Limb (tissue), 2 donors: Measurements from ENCODE around the gene CAPSL.
"Not testable (repeated sequence)": the region's sequence is repeated elsewhere in the genome, so short reads cannot be mapped to it uniquely, and the experiment has no call there.

ENCODE experiments used
- DNase-seq, 2 donors: peaks; one replicate each; pipeline ENCODE4 v3.0.0-alpha.2; 2016; ENCODE audit errors: extremely low spot score in 2 of 2

Gene CAPSL

DNA sequence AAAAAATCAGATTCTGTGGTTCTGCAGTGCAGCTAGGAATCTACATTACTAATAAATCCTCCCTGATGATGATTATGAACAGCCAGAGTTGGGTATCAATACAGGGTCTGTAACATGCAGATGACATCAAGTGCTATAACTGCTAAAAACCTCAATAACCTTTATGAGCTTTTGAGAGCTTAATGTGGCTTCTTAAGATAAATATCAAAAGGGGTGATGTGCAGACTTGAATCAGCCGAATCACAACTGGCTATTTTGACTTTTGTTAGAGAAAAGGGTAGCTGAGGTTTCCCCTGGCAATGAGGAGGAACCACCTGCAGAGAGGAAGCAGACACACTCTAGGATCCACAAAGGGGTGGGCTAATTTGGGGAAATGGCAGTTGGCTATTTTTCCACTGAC, 30.2 kb downstream of the CAPSL start:
- no peak for DNase-seq

DNA sequence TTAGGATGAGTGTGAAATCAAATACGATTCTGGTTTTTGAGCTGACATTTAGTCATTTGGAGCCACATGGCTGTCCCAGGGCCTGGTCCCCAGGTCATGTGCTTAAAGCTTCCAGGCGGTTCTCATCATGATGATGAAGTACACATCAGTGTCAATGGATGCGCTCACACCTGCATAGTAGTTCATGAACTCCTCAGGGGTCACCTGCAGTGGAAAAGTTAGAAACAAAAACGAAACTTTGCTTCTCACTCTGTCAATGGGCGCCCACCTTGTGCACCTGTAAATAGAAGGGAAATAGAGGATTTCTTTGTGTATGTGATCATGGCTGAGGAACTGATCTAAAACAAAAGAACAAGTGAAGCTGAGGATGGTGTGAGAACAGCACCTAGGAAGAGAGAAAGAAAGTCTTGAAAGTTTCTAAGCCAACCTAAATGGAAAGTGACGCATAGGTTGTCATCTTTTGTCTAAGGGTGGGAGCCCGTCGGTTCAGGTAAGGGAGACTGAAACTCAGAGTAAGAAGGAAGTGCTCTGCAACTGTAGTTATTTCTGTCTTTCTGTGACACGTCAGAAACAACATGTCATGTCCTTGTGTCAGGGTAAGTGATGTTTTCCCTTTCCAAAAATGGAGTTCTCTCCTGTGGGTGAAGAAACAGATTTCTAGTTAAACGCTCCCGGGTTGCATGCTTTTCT, 33.8 kb downstream of the CAPSL start:
- DNase-seq, result no peak

DNA sequence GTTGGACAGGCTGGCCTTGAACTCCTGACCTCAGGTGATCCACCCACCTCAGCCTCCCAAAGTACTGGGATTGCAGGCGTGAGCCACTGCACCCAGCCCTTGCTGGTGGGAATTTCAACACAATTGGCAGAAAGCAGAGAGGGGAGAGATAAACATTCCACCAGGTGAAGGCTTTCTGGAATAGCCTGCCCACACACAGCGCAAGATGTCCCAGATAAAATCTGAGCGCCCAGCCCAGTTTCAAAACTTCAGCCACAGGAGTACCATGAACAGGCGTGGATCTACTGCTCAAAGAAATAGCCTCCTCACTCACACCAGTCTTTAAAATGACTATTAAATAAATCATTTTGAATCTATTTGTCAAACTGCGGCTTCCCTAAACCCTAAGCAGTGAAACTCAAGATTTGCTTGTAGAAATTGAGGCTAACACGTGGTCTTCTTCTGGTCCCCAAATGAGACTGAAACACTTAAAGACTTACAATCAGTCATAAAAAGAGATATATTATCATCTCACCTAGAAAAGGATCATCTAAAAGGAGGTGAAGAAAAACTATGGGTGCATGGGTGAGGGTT, 34.7 kb downstream of the CAPSL start:
- no peak for DNase-seq

DNA sequence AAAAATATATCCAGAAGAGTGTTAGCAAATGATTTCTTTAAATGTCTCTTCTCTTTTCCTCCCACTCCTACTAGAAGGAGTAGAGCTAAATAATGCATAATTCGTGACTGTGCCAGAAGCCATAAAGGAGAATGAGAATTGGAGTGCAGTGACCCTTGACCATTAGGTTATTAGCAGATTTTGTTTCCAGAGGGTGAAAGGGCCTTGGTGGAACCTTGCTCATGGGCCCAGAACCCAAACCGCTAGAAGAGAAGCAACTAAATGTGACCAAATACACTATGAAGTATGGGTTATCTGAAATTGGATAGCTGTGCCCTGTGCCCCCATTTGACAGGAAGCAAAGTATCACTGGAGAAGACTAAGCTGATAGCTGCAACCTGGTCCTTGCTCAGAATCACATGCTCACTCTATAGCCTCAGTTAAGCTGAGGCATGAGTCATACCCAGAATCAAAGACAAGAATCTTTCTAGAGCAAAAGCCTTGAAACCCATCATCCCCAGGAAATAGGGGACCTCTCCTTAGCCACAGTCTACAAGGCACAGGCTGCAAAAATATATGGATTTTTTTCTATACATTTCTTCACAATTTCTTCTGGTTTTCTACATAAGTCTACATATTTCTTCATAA, 36.3 kb downstream of the CAPSL start:
- DNase-seq, result no peak

DNA sequence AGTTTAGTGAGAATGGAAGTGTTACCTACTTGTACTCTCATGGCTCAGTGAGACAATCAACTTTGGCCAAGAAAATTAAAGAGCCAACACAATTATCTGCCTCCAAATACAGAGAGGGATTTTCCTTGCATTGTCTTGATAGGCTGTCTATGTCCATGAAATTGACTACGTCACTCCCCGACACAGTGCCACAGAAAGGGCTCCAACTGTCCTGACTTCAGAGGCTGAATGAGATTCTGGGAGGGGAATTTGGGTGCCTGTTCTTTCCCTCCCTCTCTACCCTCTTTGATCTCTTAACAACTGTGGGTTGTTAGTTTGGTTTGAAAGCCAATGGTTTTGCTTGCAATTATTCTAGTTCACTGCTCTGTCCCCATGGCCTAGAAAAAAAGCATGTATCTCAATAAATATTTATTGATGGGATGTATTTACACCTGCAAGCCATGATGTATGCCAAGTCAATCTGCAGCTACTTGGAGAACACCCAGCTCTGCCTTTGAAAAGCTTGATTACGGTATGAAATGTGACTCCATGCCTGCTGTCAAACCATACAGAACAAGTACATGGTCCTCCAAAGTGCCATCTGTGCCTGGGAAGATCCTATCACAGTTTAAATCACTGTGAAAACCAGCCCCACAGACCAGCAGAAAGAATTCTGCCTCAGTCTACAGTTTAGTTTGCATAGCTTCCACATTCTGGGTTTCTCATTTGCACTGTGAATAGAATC, 37.3 kb downstream of the CAPSL start:
- DNase-seq, result no peak

DNA sequence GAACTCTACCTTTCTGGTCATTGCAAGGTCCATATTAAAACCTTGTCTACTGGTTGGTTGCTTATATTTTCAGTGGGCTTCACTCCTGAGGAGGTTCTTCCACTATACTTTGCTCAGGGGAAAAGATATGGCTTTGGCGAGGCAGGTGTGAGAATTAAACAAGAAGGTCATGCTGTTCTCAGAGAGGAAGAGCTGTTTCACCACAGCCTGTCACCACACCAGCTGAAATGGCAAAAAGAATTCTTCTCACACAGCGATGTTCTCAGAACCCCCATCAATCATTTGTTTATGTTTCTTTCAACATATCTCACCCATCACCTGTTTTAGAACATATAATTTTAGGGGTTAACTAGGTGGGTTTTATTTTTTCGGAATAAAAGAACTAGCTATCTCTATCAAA, 38.6 kb downstream of the CAPSL start:
- DNase-seq, result no peak

DNA sequence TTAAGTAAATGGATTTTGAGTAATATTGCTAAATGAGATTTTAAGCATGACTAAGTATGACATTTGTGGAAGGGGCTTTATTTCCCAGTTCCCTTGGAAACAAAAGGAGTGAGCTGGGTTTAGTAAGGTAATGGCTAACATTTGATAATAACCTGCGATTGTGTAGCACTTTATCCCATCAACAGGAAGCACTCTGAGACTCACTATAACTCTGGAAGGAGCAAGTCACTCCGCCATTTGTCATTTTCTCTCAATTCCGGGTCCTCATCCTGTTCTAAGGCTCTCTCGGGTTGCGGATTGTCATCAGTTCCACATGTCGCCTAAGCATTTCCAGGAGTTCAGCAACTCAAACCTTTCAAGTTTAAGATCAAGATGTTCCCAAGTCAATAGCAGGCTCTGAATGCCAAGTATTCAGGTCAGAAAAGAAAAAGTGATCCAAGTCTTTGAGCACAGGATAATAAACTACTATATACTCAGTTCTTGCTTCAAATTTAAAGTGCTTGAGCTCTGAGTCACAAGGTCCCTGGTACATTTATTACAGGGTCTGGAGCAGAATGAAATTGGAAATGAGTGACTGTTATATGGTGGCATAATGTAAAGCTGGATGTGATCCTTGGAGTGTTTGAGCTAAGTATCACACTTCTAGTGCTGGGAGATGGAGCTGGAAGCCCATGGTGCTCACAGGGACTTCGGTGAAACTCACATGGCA, 39.3 kb downstream of the CAPSL start:
- DNase-seq, result no peak

DNA sequence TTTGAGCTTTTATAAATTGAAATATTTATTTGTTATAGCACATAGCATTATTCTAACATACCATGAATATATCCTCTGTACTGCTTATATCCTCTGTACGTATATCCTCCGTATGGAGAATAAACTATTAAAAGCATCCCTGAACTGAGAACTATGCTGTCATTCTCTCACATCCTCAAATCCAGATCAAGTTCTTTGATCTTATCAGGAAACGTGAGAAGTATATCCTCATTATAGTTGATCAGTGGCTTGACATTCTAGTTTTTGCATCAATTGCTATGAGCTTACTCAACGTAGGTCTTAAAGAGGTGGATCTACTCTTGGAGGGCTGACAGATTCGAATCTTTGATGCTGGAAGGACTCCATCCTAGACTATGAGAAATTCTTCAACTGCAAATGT, 44.3 kb downstream of the CAPSL start:
- DNase-seq, result no peak

DNA sequence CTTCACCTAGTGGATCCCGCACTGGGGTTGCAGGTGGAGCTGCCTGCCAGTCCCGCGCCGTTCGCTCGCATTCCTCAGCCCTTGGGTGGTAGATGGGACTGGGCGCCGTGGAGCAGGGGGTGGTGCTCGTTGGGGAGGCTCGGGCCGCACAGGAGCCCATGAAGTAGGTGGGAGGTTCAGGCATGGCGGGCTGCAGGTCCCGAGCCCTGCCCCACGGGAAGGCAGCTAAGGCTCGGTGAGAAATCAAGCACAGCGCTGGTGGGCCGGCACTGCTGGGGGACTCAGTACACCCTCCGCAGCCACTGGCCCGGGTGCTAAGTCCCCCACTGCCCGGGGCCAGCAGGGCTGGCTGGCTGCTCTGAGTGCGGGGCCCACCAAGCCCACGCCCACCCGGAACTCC, 45.6 kb downstream of the CAPSL start:
- not testable (repeated sequence) for DNase-seq

DNA sequence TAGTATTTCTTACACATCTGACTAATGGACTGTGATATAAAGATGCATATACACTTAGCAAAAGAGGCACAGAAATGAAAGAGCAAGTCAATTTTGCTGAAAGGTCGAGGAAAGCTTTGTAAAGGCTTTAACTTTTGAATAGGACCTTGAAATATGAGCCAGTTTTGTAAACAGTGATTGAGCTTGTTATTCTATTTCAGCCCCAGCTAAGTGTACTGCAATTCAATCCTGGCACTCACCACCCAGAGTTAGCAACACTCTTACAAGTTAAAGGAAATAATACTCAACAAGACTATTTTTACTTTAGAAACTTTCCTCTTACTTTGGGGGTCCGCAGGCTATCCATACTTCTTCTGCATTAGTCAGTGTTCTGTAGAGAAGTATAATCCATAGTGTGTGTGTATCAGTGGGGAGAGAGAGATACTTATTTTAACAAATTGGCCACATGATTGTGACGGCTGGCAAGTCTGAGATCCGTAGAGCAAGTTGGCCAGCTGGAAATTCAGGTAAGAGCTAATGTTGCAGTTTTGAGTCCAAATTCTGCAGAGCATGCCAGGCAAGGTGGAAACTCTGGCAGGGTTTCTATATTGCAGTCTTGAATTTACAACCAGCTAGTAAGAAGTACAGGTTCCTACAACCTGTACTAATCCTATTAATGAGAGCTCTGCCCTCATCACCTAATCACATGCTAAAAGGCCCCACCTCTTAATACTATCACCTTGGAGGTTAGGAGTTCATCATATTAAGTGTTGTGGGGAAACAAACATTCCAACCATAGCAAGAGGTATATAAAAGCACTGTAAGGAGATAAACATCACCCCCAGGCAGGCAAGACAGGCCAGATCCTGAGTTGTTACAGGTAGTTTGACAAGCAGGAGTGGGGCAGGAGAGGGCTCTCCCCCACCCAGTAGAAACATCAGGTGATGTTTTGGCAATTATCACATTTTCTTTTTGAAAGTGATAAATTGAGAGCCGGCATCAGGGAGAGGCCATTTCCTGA, 48.1 kb downstream of the CAPSL start:
- DNase-seq, result no peak

DNA sequence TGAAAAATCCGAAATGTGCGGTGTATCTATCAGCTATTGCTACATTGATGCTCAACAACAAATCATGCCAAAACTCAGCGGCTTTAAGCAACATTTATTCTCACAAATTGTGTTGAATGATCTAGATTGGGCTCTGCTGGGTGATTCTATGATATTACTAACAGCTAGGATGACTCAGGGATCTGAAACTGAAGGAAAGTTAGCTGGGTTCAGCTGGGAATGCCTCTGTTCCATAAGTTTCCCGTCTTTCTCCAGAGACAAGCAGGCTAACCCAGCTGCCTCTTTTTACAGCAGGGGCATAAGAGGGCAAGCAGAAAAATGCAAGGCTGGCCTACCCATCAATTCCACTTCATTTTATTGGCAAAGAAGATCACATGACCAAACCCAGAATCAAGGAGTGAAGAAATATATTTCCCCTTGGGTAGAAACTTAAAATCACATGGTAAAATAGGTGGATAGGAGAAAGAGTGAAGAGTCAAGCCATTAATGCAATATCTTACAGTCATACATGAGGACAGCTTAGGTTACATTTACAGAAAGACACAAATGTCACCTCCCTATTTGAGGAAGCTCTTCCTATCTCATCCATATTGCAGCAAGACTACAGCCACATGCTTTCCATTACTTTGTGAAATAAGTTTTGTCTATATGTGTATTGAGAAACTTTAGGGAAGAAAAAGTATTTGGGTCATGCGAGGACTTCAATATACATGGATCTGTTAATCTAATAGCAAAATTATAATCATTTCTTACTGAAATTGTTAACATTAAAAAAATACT, 50.9 kb downstream of the CAPSL start:
- DNase-seq, result no peak

DNA sequence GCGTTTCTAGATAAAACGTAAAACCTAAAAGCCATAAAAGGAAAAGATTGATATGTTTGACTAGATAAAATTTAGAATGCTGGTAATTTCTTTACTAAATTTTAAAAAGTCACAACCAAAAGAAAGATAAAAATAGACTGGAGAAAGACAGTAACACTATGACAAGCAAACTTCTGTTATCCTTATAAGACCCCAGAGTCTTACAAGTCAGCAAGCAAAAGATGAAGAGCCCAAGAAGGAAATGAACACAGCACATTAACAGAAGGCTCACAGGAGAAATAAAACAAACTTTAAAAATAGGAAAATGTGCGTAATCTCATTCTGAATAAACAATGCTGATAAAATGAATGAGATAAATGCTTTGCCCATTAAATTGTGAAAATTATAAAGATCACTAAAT, 52.0 kb downstream of the CAPSL start:
- DNase-seq, result no peak

DNA sequence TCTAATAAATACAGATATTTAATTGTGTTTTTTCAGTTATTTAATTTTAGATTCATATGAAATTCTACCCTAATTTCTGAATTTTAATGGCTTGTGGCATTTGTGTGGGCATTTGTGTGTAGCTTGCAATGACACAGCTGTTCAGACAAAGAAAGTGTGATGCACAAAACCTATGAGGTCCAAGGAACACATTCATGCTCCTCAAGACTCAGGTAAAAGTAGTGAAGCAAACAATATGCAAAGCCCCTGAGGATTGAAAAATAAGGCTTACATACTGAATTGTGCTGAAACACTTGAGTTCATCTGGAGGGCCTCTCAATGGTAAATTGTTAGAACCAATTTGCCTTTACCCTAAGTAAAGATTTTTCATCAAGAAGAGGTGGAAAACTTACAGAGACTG, 53.6 kb downstream of the CAPSL start:
- no peak for DNase-seq

DNA sequence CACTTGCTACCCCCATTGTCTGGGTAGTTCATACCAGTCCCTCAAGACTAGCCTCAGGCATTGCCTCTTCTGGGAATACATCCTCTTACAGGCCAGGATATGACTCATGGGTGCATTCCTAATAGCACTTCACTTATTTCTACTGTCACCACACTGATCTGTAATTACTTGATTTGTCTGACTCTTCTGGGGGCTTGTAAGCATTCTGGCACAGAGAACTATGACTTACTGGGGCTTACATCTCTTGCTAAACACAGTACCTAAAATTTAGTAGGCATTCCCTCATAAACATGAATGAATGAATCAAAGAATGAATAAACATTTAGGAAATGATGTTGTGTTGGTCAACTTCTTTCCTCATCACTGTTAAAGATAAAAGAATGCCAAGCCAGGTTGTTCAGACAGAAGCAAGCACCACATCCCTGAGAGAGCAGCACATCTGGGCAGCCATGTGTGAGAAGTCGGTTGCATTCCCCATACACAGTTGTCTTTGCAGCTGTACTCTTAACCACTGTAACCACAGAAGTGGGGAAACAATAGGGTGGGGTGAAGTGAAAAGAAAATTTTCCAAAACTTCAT, 54.1 kb downstream of the CAPSL start:
- DNase-seq, result no peak

DNA sequence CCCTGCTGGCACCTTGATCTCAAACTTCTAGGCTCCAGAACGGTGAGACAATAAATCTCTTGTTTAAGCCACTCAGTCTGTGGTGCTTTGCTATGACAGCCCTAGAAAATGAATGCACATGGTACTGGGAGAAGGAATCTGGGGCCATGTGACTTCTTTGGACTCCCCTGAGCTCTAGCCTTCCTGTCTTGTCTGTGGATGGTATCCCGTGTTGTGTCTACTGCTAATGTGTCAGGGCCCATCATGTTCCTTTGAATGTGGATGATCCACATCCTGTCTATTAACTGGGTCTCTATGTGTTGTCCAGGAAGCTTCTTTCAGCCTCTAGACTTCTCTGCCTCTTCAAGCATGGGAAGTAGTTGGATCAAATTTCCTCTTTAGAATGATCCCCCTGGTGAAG, 56.7 kb downstream of the CAPSL start:
- DNase-seq, result no peak

DNA sequence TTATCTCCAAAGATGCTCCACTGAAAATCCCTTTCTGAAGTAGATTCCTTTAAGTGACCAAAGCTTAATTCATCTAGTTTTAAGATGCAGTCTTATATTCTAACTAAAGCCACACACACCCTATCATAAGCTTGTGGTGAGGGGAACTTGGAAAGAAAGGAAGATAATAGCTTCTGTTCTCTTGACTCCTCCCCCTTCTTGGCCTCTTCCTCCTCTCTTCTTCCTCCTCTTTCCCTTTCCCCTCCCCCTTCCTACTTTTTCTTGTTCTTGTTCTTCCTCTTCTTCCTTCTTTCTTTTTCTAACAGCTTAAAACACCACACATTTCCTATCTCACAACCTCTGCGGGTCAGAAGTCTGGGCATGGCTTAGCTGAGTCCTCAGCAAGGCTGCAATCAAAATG, 58.3 kb downstream of the CAPSL start:
- no peak for DNase-seq

DNA sequence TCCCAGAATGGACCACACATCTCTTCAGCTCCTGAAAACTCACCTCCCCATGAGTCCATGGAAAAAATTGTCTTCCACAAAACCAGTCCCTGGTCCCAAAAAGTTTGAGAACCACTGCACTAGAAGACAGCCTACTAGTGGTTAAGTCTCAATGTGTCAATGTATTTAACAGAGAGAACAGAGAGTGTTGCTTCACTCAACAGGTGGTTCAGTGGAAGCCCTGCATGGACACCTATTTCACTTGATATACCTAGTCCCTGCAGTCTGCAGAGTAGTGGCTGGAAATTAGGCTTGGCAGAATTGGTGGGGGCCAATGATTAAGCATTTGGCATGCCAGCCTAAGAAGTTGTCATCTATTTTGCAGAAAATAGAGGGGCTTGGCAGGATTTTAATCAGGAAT, 58.8 kb downstream of the CAPSL start:
- DNase-seq, result no peak

DNA sequence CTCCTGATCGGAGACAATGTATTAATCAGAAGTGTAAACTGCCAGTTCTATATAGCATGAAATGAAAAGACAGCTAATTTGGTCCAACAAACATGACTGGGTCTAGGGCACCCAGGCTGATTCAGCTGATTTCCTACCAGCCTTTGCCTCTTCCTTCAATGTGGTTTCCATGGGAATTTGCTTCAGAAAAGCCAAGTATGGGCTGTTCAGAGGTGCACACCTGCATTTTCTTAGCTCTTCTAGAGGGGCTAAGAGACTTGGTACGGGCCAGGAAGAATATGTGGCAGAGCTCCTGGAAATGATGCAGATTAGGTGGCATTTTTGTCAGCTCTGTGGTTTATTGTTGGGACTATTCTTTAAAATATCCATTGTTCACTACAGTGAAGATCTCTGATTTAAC, 59.3 kb downstream of the CAPSL start:
- DNase-seq, result no peak

DNA sequence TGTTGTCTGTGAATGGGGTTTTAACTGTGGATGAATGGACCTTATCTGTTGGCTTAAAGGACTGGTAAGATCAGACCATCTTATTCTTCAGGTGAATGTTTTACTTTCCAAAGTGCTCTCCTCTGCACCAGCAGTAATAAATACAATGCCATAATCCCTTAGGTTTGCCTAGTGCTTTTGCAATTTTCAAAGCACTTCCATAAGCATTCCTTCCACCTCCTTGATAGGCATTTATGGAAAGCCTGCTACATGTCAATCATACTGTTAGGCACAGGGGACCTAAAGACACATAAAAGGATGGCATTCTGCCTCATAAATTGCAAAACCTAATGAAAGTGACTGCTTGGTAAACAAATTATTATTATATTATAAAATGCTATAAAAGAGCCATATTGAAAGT, 60.3 kb downstream of the CAPSL start:
- DNase-seq, result no peak

DNA sequence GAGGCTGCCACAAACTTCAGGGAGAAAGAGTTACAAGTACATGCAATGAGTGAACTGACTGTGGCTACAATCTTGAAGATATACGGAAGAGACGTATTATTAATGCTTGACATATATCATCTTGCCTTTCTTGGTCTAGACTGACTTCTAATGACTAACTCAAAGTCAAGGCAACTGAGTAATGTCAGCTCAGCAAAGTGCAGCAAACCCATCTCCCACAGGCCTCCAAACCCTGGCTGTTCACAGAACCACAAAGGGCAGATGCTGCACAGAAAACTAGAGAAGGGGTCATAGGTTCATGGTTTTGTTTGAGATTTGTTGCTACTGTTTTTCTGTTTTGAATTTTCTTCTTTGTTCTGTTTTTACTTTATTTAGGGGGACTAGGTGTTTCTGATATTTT, 60.8 kb downstream of the CAPSL start:
- DNase-seq, result no peak
